SK-N-MC (cell line): Measurements from ENCODE around the gene JMJD8.

ENCODE experiments used
- EZH2 ChIP-seq: fragments of 200-600 bp; sonication (generic); IDR thresholded peaks from one replicate; pipeline ENCODE4 v1.6.1; 2017; ENCODE audit warnings: antibody characterized with exemption
- FOXP2 ChIP-seq: optimal IDR thresholded peaks from 2 replicates; pipeline ENCODE3; 2011; ENCODE audit warnings: mild to moderate bottlenecking, moderate library complexity; ENCODE audit not compliant: insufficient read depth; ENCODE audit errors: extremely low read length, control extremely low read depth
- POLR2AphosphoS5 ChIP-seq: IDR thresholded peaks from 2 replicates; pipeline ENCODE4 v1.6.1; 2012; ENCODE audit warnings: mild to moderate bottlenecking, low read depth, low read length, borderline replicate concordance

GRCh38 chr16:651844-652243, 32.3 kb downstream of the JMJD8 start:
- TF ChIP-seq EZH2 (no peak), POLR2AphosphoS5 (no peak), FOXP2 (no peak)
